Trophoblast cell (in vitro differentiated cells and primary cell): Measurements from ENCODE around the gene BICD1.

Source experiments
- DNase-seq, 2 donors: peaks; one replicate each; pipeline ENCODE4 v3.0.0-alpha.2; 2016
- H2AFZ ChIP-seq: 2 replicates; pipeline ENCODE4 v1.6.1; 2013; ENCODE audit warnings: low read length, moderate library complexity, mild to moderate bottlenecking; ENCODE audit not compliant: insufficient read depth, poor library complexity
- H2AK5ac ChIP-seq: 2 replicates; pipeline ENCODE4 v1.6.1; 2013; ENCODE audit warnings: mild to moderate bottlenecking, low read length
- H2BK120ac ChIP-seq: 2 replicates; pipeline ENCODE4 v1.6.1; 2013; ENCODE audit warnings: low read length, mild to moderate bottlenecking, moderate library complexity; ENCODE audit not compliant: insufficient read depth, poor library complexity
- H2BK12ac ChIP-seq: 2 replicates; pipeline ENCODE4 v1.6.1; 2013; ENCODE audit warnings: mild to moderate bottlenecking, low read length, moderate library complexity
- H2BK5ac ChIP-seq: 2 replicates; pipeline ENCODE4 v1.6.1; 2013; ENCODE audit warnings: low read length, low read depth, moderate library complexity, mild to moderate bottlenecking; ENCODE audit not compliant: poor library complexity
- H3K14ac ChIP-seq: 2 replicates; pipeline ENCODE4 v1.6.1; 2013; ENCODE audit warnings: mild to moderate bottlenecking, low read length
- H3K18ac ChIP-seq: 2 replicates; pipeline ENCODE4 v1.6.1; 2013; ENCODE audit warnings: mild to moderate bottlenecking, low read length
- H3K23ac ChIP-seq: 2 replicates; pipeline ENCODE4 v1.6.1; 2013; ENCODE audit warnings: low read length
- H3K27ac ChIP-seq: 2 replicates; pipeline ENCODE4 v1.5.1; 2013; ENCODE audit warnings: low read depth, mild to moderate bottlenecking, inconsistent platforms, low read length, moderate library complexity
- H3K27me3 ChIP-seq: 2 replicates; pipeline ENCODE4 v1.6.1; 2013; ENCODE audit warnings: inconsistent platforms, mild to moderate bottlenecking, low read length, moderate library complexity; ENCODE audit not compliant: insufficient read depth
- H3K36me3 ChIP-seq, 2 experiments: 1 replicate in 1 of 2; 2 replicates in 1 of 2; pipeline ENCODE4 v1.6.1; 2013; ENCODE audit warnings: low read length in 2 of 2, mild to moderate bottlenecking in 2 of 2, moderate library complexity in 1 of 2; ENCODE audit not compliant: insufficient read depth in 2 of 2, control insufficient read depth in 1 of 2
- H3K4ac ChIP-seq: 2 replicates; pipeline ENCODE4 v1.6.1; 2013; ENCODE audit warnings: low read depth, mild to moderate bottlenecking, low read length, moderate library complexity
- H3K4me1 ChIP-seq, 2 experiments: 1 replicate in 1 of 2; 2 replicates in 1 of 2; pipeline ENCODE4 v1.6.1; 2013; ENCODE audit warnings: low read length in 2 of 2, mild to moderate bottlenecking in 2 of 2, moderate library complexity in 1 of 2; ENCODE audit not compliant: insufficient read depth in 2 of 2, control insufficient read depth in 1 of 2
- H3K4me2 ChIP-seq: 2 replicates; pipeline ENCODE4 v1.6.1; 2013; ENCODE audit warnings: inconsistent platforms, mild to moderate bottlenecking, low read length, moderate library complexity
- H3K4me3 ChIP-seq: 2 replicates; pipeline ENCODE4 v1.5.1; 2013; ENCODE audit warnings: mild to moderate bottlenecking, low read depth, low read length, inconsistent platforms
- H3K79me1 ChIP-seq: one replicate; pipeline ENCODE4 v1.6.1; 2013; ENCODE audit warnings: low read length
- H3K79me2 ChIP-seq: 2 replicates; pipeline ENCODE4 v1.6.1; 2013; ENCODE audit warnings: low read length, mild to moderate bottlenecking; ENCODE audit not compliant: control insufficient read depth, insufficient read depth, poor library complexity
- H3K9ac ChIP-seq: 2 replicates; pipeline ENCODE4 v1.6.1; 2013; ENCODE audit warnings: mild to moderate bottlenecking, low read length
- H3K9me3 ChIP-seq: 2 replicates; pipeline ENCODE4 v1.6.1; 2013; ENCODE audit warnings: low read depth, mild to moderate bottlenecking, control low read depth, inconsistent platforms, low read length; ENCODE audit not compliant: insufficient read depth
- H4K12ac ChIP-seq: 2 replicates; pipeline ENCODE4 v1.6.1; 2013; ENCODE audit warnings: low read depth, mild to moderate bottlenecking, low read length, moderate library complexity
- H4K8ac ChIP-seq: 2 replicates; pipeline ENCODE4 v1.6.1; 2013; ENCODE audit warnings: low read depth, mild to moderate bottlenecking, low read length, moderate library complexity
- H4K91ac ChIP-seq: one replicate; pipeline ENCODE4 v1.6.1; 2013; ENCODE audit warnings: low read depth, mild to moderate bottlenecking, low read length, moderate library complexity
- WGBS: extraction: QIAGEN DNeasy Blood & Tissue Kit; methylation state at CpG from one replicate; pipeline ENCODE4 v1.1.7; 2013; ENCODE audit warnings: missing lambda C conversion rate; ENCODE audit not compliant: insufficient read length, insufficient coverage; ENCODE audit errors: extremely low coverage; 5-methylcytosine and 5-hydroxymethylcytosine counted together

The BICD1 gene

GRCh38 chr12:32418903-32419519, 312.4 kb downstream of the BICD1 start:
- Histone ChIP-seq H3K27me3 (no peaks in the 10 kb centered on the region), H3K27ac (no peak overlapping the region), H3K18ac (peak overlapping the region; percentile 46), H3K9me3 (peaks cover 2% of the 10 kb centered on the region), H3K4me2 (no peak overlapping the region), H3K79me2 (peaks cover 2% of the 10 kb centered on the region), H2AFZ (no peak overlapping the region), H2AK5ac (no peak overlapping the region), H3K23ac (no peak overlapping the region), H4K12ac (no peak overlapping the region), H3K4me1 (peaks cover 15 to 16% of the 10 kb centered on the region in 2 experiments), H2BK5ac (no peak overlapping the region), H3K4me3 (no peak overlapping the region), H3K36me3 (no peaks in the 10 kb centered on the region), H2BK120ac (peak overlapping the region; percentile 20), H3K14ac (peak overlapping the region; percentile 63), H3K9ac (no peak overlapping the region), H2BK12ac (peak overlapping the region; percentile 2), H4K8ac (no peak overlapping the region), H3K4ac (peak overlapping the region; percentile 51), H4K91ac (peak overlapping the region; percentile 48), H3K79me1 (no peaks in the 10 kb centered on the region)
- no CpG with 5 or more reads among the region's 5 CpGs for WGBS
- peak; percentile 50 to 54 for DNase-seq

- Histone ChIP-seq H3K9ac (no peak overlapping the region), H3K4me2 (no peak overlapping the region), H2AK5ac (no peak overlapping the region)
Measured at GRCh38 chr12:32419520-32419960, 312.9 kb downstream of the BICD1 start.

DNA sequence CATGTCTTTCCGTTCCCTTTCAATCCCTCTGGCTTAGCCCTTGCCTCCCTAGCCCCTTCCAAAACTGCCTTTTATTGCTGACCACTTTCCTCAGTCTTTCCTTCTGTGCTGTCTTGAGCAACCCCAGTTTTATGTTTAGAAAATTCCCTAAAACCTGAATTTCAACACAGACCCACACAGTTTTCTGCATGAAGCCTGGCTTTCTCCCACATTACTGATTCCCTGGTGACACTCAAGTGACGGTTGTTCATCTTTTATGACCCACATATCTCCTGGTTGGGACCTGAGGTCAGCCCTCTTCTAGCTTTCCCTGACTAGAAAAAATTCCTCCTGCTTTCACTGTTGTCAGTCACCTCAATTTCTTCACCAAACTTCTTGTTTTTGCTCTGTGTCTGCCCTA, 313.7 kb downstream of the BICD1 start:
- Histone ChIP-seq H3K79me1 (no peaks in the 10 kb centered on the region), H3K23ac (peak overlapping the region; percentile 93), H3K9ac (peak overlapping the region; percentile 59), H4K8ac (no peak overlapping the region), H4K12ac (no peak overlapping the region), H3K4me2 (no peak overlapping the region), H3K18ac (no peak overlapping the region), H3K27me3 (no peaks in the 10 kb centered on the region), H2AK5ac (no peak overlapping the region), H4K91ac (no peak overlapping the region), H2AFZ (no peak overlapping the region), H2BK5ac (no peak overlapping the region), H3K4ac (no peak overlapping the region), H3K9me3 (peaks cover 2% of the 10 kb centered on the region), H3K14ac (no peak overlapping the region), H2BK120ac (no peak overlapping the region), H3K27ac (no peak overlapping the region), H3K4me3 (no peak overlapping the region), H2BK12ac (no peak overlapping the region), H3K4me1 (peaks cover 15 to 16% of the 10 kb centered on the region in 2 experiments), H3K36me3 (no peaks in the 10 kb centered on the region), H3K79me2 (peaks cover 2% of the 10 kb centered on the region)
- no peak for DNase-seq
- WGBS, result no CpG with 5 or more reads among the region's 2 CpGs

More at GRCh38 chr12:32419520-32419960, 312.9 kb downstream of the BICD1 start:
- no CpG with 5 or more reads among the region's 2 CpGs for WGBS
- peak overlapping the region; percentile 62 for H3K23ac ChIP-seq
- H4K12ac ChIP-seq, result no peak overlapping the region
- H2BK120ac ChIP-seq, result no peak overlapping the region
- no peaks in the 10 kb centered on the region for H3K79me1 ChIP-seq
- no peak overlapping the region for H4K91ac ChIP-seq
- peaks cover 2% of the 10 kb centered on the region for H3K79me2 ChIP-seq
- H3K36me3 ChIP-seq, result no peaks in the 10 kb centered on the region
- no peak overlapping the region for H2BK5ac ChIP-seq
- no peak overlapping the region for H3K14ac ChIP-seq
- DNase-seq, result no peak
- H3K27me3 ChIP-seq, result no peaks in the 10 kb centered on the region
- H3K4me3 ChIP-seq, result no peak overlapping the region
- no peak overlapping the region for H3K27ac ChIP-seq
- no peak overlapping the region for H2AFZ ChIP-seq
- no peak overlapping the region for H2BK12ac ChIP-seq
- peaks cover 15 to 16% of the 10 kb centered on the region in 2 experiments for H3K4me1 ChIP-seq
- H3K9me3 ChIP-seq, result peaks cover 2% of the 10 kb centered on the region
- H4K8ac ChIP-seq, result no peak overlapping the region
- no peak overlapping the region for H3K4ac ChIP-seq
- peak overlapping the region; percentile 12 for H3K18ac ChIP-seq

DNA sequence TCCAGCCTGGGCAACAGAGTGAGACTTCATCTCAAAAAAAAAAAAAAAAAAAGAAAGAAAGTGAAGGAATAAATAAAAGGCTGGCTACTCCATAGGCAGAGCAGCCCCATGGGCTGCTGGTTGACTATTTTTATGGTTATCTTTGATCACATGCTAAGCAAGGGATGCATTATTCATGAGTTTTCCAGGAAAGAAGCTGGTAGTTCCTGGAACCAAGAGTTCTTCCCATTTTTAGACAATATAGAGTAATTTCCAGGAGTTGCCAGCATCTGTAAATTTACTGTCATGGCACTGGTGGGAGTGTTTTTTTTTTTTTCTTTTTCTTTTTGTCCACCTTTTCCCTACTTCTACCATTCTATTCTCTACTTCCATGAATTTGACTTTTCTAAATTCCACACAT, 316.9 kb downstream of the BICD1 start:
- no peak overlapping the region for H3K4me2 ChIP-seq
- H3K18ac ChIP-seq, result no peak overlapping the region
- H4K12ac ChIP-seq, result no peak overlapping the region
- H2BK12ac ChIP-seq, result no peak overlapping the region
- no peak overlapping the region for H3K4me3 ChIP-seq
- H3K79me2 ChIP-seq, result peaks cover 2% of the 10 kb centered on the region
- H3K14ac ChIP-seq, result no peak overlapping the region
- H2AK5ac ChIP-seq, result no peak overlapping the region
- no peak overlapping the region for H4K8ac ChIP-seq
- no peak overlapping the region for H2BK120ac ChIP-seq
- H3K9me3 ChIP-seq, result peaks cover 2% of the 10 kb centered on the region
- H3K4ac ChIP-seq, result no peak overlapping the region
- no peak overlapping the region for H4K91ac ChIP-seq
- no peak overlapping the region for H2AFZ ChIP-seq
- DNase-seq, result no peak
- no peaks in the 10 kb centered on the region for H3K27me3 ChIP-seq
- no peak overlapping the region for H3K9ac ChIP-seq
- H3K79me1 ChIP-seq, result no peaks in the 10 kb centered on the region
- H3K4me1 ChIP-seq, result peaks cover 12 to 16% of the 10 kb centered on the region in 2 experiments
- no peaks in the 10 kb centered on the region for H3K36me3 ChIP-seq
- H3K27ac ChIP-seq, result no peak overlapping the region
- H2BK5ac ChIP-seq, result no peak overlapping the region
- no peak overlapping the region for H3K23ac ChIP-seq
